ENCODE data around the gene TTC9C. TPM values are rescaled to one million over a fixed set of nuclear protein-coding genes. Genes with fewer than 3 reads are reported as not detected.
"Not testable (repeated sequence)": the region's sequence is repeated elsewhere in the genome, so short reads cannot be mapped to it uniquely, and the experiment has no call there.

TTC9C gene
- total RNA-seq, 1 donor from 2014 or later: 27.4 TPM

- no peaks in the 10 kb centered on the region for H3K27me3 ChIP-seq (ENCODE audit: control insufficient read depth, insufficient read depth, low read length)
- DNase-seq (ENCODE audit: low read depth): no peak
- no peak overlapping the region for H3K4me3 ChIP-seq (ENCODE audit: low read depth, low read length)
- peaks cover 7% of the 10 kb centered on the region for H3K36me3 ChIP-seq (ENCODE audit: control insufficient read depth, insufficient read depth, low read length)
- FAIRE-seq: no peak
- TF ChIP-seq CTCF (IDR thresholded peaks at IDR 0.05; ENCODE audit: insufficient read depth, low read length, severe bottlenecking): no peak
These were observed 24.0 kb downstream of the TTC9C start for GRCh38 chr11:62752177-62752785.

GRCh38 chr11:62752994-62753735, 24.9 kb downstream of the TTC9C start:
- FAIRE-seq: no peak
- peaks cover 7% of the 10 kb centered on the region for H3K36me3 ChIP-seq (ENCODE audit: control insufficient read depth, insufficient read depth, low read length)
- TF ChIP-seq CTCF (IDR thresholded peaks at IDR 0.05; ENCODE audit: insufficient read depth, low read length, severe bottlenecking): no peak

GRCh38 chr11:62753736-62754603, 25.7 kb downstream of the TTC9C start, which contains the start of gene ZBTB3:
TSS of gene ZBTB3 (minus strand) at chr11:62754160. CDS start at chr11:62753664, 496 bp downstream.
- peaks cover 7% of the 10 kb centered on the region for H3K36me3 ChIP-seq (ENCODE audit: control insufficient read depth, insufficient read depth, low read length)
- no peak for TF ChIP-seq CTCF (IDR thresholded peaks at IDR 0.05; ENCODE audit: insufficient read depth, low read length, severe bottlenecking)
- DNase-seq (ENCODE audit: low read depth) (peak; percentile 99), FAIRE-seq (peak; percentile 93)
- H3K4me3 ChIP-seq (ENCODE audit: low read depth, low read length): peak within 1 kb of the TSS; percentile 57
- H3K27me3 ChIP-seq (ENCODE audit: control insufficient read depth, insufficient read depth, low read length): no peaks in the 10 kb centered on the region

More at GRCh38 chr11:62752994-62753735, 24.9 kb downstream of the TTC9C start:
- no peak for DNase-seq (ENCODE audit: low read depth)
- Histone ChIP-seq H3K27me3 (ENCODE audit: control insufficient read depth, insufficient read depth, low read length) (no peaks in the 10 kb centered on the region), H3K4me3 (ENCODE audit: low read depth, low read length) (peak overlapping the region; percentile 57)

- Histone ChIP-seq H3K36me3 (ENCODE audit: control insufficient read depth, insufficient read depth, low read length) (peaks cover 7% of the 10 kb centered on the region), H3K4me3 (ENCODE audit: low read depth, low read length) (no peak overlapping the region), H3K27me3 (ENCODE audit: control insufficient read depth, insufficient read depth, low read length) (no peaks in the 10 kb centered on the region)
- no peak for DNase-seq (ENCODE audit: low read depth)
- FAIRE-seq: no peak
- no peak for TF ChIP-seq CTCF (IDR thresholded peaks at IDR 0.05; ENCODE audit: insufficient read depth, low read length, severe bottlenecking)
These were observed 26.9 kb downstream of the TTC9C start for GRCh38 chr11:62755086-62755615.

GRCh38 chr11:62757846-62758788, 29.8 kb downstream of the TTC9C start:
- no peak for TF ChIP-seq CTCF (IDR thresholded peaks at IDR 0.05; ENCODE audit: insufficient read depth, low read length, severe bottlenecking)
- Histone ChIP-seq H3K4me3 (ENCODE audit: low read depth, low read length) (no peak overlapping the region), H3K36me3 (ENCODE audit: control insufficient read depth, insufficient read depth, low read length) (no peaks in the 10 kb centered on the region), H3K27me3 (ENCODE audit: control insufficient read depth, insufficient read depth, low read length) (no peaks in the 10 kb centered on the region)
- DNase-seq (ENCODE audit: low read depth) (no peak), FAIRE-seq (no peak)

- not testable (repeated sequence) for DNase-seq (ENCODE audit: low read depth); FAIRE-seq; H3K36me3 ChIP-seq (ENCODE audit: control insufficient read depth, insufficient read depth, low read length); H3K27me3 ChIP-seq (ENCODE audit: control insufficient read depth, insufficient read depth, low read length)
- peak overlapping the region; percentile 82 for H3K4me3 ChIP-seq (ENCODE audit: low read depth, low read length)
These were observed 32.6 kb downstream of the TTC9C start for GRCh38 chr11:62760867-62761227.

Data from bronchial epithelial cell (primary cell).